GM21528 (cell line): ENCODE data around the gene ABCG1.

Experiments used
- ATAC-seq: cut with Tn5 transposase; IDR thresholded peaks from one replicate; pipeline ENCODE4 v1.9.1; 2021; ENCODE audit warnings: mild to moderate bottlenecking, moderate library complexity; ENCODE audit not compliant: unreplicated experiment, low FRiP score

Gene ABCG1

GRCh38 chr21:42214081-42214750 lies 4.7 kb upstream of the ABCG1 start:
- no peak for ATAC-seq

- ATAC-seq, result no peak
Measured at GRCh38 chr21:42214921-42215320, 4.0 kb upstream of the ABCG1 start.

GRCh38 chr21:42215942-42216725 lies 2.8 kb upstream of the ABCG1 start:
- no peak for ATAC-seq

GRCh38 chr21:42216726-42217572 lies 2.0 kb upstream of the ABCG1 start:
- no peak for ATAC-seq

- no peak for ATAC-seq
Measured at GRCh38 chr21:42219606-42220137, 732 bp downstream of the ABCG1 start.

- ATAC-seq, result peak; percentile 49
Measured at GRCh38 chr21:42220138-42220701, 1.3 kb downstream of the ABCG1 start.

- ATAC-seq, result no peak
Measured at GRCh38 chr21:42221581-42222345, 2.8 kb downstream of the ABCG1 start.

GRCh38 chr21:42222386-42222785 lies 3.4 kb downstream of the ABCG1 start:
- no peak for ATAC-seq

GRCh38 chr21:42222821-42223390 lies 4.0 kb downstream of the ABCG1 start:
- ATAC-seq, result no peak

GRCh38 chr21:42223826-42224575 lies 5.1 kb downstream of the ABCG1 start:
- no peak for ATAC-seq

- ATAC-seq, result no peak
Measured at GRCh38 chr21:42225042-42225441, 6.1 kb downstream of the ABCG1 start.

GRCh38 chr21:42225571-42226155 lies 6.7 kb downstream of the ABCG1 start:
- no peak for ATAC-seq

GRCh38 chr21:42226626-42227025 lies 7.7 kb downstream of the ABCG1 start:
- no peak for ATAC-seq

GRCh38 chr21:42227909-42228708 lies 9.2 kb downstream of the ABCG1 start:
- ATAC-seq, result peak; percentile 74

GRCh38 chr21:42228709-42229220 lies 9.8 kb downstream of the ABCG1 start:
- no peak for ATAC-seq

- no peak for ATAC-seq
Measured at GRCh38 chr21:42229676-42230075, 10.7 kb downstream of the ABCG1 start.

- no peak for ATAC-seq
Measured at GRCh38 chr21:42230178-42230577, 11.2 kb downstream of the ABCG1 start.
